Fibroblast of lung (primary cell): ENCODE results near the gene HRAS. TPM values are rescaled to one million over a fixed set of nuclear protein-coding genes. Genes with fewer than 3 reads are reported as not detected.

ENCODE experiments used
- DNase-seq, 2 donors: peaks; one replicate each; pipeline versions ENCODE4 v3.0.0 to v3.0.0-alpha.2; 2010; ENCODE audit warnings: low read depth in 2 of 2
- H2AFZ ChIP-seq: 2 replicates; pipeline ENCODE4 v1.5.1; 2012; ENCODE audit warnings: low read length, control low read depth, inconsistent platforms
- H3K27ac ChIP-seq: 2 replicates; pipeline ENCODE4 v1.5.1; 2011; ENCODE audit warnings: low read length, control low read depth; ENCODE audit not compliant: insufficient read depth
- H3K27me3 ChIP-seq: 2 replicates; pipeline ENCODE4 v1.5.1; 2011; ENCODE audit warnings: mild to moderate bottlenecking, low read length; ENCODE audit not compliant: control insufficient read depth, insufficient read depth
- H3K36me3 ChIP-seq: 2 replicates; pipeline ENCODE4 v1.5.1; 2011; ENCODE audit warnings: low read length; ENCODE audit not compliant: control insufficient read depth, insufficient read depth
- H3K4me1 ChIP-seq: 2 replicates; pipeline ENCODE4 v1.5.1; 2011; ENCODE audit warnings: low read length; ENCODE audit not compliant: control insufficient read depth, insufficient read depth; ENCODE audit errors: extremely low read depth
- H3K4me2 ChIP-seq: 2 replicates; pipeline ENCODE4 v1.5.1; 2011; ENCODE audit warnings: low read length, control low read depth; ENCODE audit not compliant: insufficient read depth; ENCODE audit errors: extremely low read depth
- H3K4me3 ChIP-seq, 4 experiments: fragments of 200-600 bp in 1 of 4; sonication (generic) in 1 of 4; replicated peaks in 1 of 4; 2 replicates each; pipeline ENCODE4 v1.5.1; 2011 to 2016; ENCODE audit warnings: low read length in 4 of 4, low read depth in 3 of 4, mild to moderate bottlenecking in 3 of 4, control low read depth in 2 of 4, inconsistent platforms in 1 of 4, mixed read lengths in 1 of 4; ENCODE audit not compliant: insufficient read depth in 1 of 4; ENCODE audit errors: control extremely low read depth in 1 of 4
- H3K79me2 ChIP-seq: 2 replicates; pipeline ENCODE4 v1.5.1; 2012; ENCODE audit warnings: mild to moderate bottlenecking, low read length, inconsistent platforms; ENCODE audit not compliant: control insufficient read depth, insufficient read depth
- H3K9ac ChIP-seq: 2 replicates; pipeline ENCODE4 v1.5.1; 2011; ENCODE audit warnings: mild to moderate bottlenecking, low read length, control low read depth; ENCODE audit not compliant: insufficient read depth
- H3K9me3 ChIP-seq: 2 replicates; pipeline ENCODE4 v1.5.1; 2012; ENCODE audit warnings: low read depth, low read length; ENCODE audit not compliant: control insufficient read depth, insufficient read depth
- H4K20me1 ChIP-seq: 2 replicates; pipeline ENCODE4 v1.5.1; 2011; ENCODE audit warnings: low read length; ENCODE audit not compliant: control insufficient read depth, insufficient read depth; ENCODE audit errors: extremely low read depth
- CTCF ChIP-seq, 2 donors: IDR thresholded peaks in 1 of 2; conservative IDR thresholded peaks in 1 of 2; 1 replicate in 1 of 2; 2 replicates in 1 of 2; pipeline ENCODE4 v1.5.1; 2011 to 2012; ENCODE audit warnings: low read length in 2 of 2, control low read depth in 1 of 2, inconsistent platforms in 1 of 2, low read depth in 1 of 2, mild to moderate bottlenecking in 1 of 2
- EZH2 ChIP-seq: IDR thresholded peaks from 2 replicates; pipeline ENCODE4 v1.5.1; 2012; ENCODE audit warnings: low read length, control low read depth, mild to moderate bottlenecking; ENCODE audit errors: missing control alignments
- polyA plus RNA-seq, 2 donors: library from polyadenylated mRNA; depleted of rRNA in 1 of 2; stranded (reverse) in 1 of 2; unstranded in 1 of 2; fragments of >200 nt; gene quantifications; 2 replicates each; pipeline ENCODE4 v1.2.1, GENCODE V29; 2011 to 2012; ENCODE audit warnings: missing spikeins in 1 of 2
- total RNA-seq: library from RNA; depleted of rRNA; stranded (reverse); fragments of >200 nt; gene quantifications from 2 replicates; pipeline ENCODE4 v1.2.1, GENCODE V29; 2014

HRAS gene
- total and polyA plus RNA-seq, 2 donors (not counting 1 experiment from before 2014, with no cell fraction given): 51.7 to 58.5 TPM

GRCh38 chr11:487571-488021, 47.8 kb downstream of the HRAS start:
- Histone ChIP-seq H3K4me1 (no peaks in the 10 kb centered on the region), H3K27ac (no peak overlapping the region), H4K20me1 (no peaks in the 10 kb centered on the region), H3K9me3 (no peaks in the 10 kb centered on the region), H2AFZ (no peak overlapping the region), H3K27me3 (no peaks in the 10 kb centered on the region), H3K9ac (no peak overlapping the region), H3K4me2 (no peak overlapping the region), H3K36me3 (peaks cover under 1% of the 10 kb centered on the region), H3K4me3 (no peak overlapping the region), H3K79me2 (no peaks in the 10 kb centered on the region)
- TF ChIP-seq EZH2 (no peak), CTCF (conservative IDR thresholded peaks at IDR 0.05 in 1 of 2, IDR thresholded peaks at IDR 0.05 in 1 of 2; ENCODE audit: low read depth in 1 of 2, low read length in 2 of 2) (no peak)
- DNase-seq: no peak

- Histone ChIP-seq H3K9me3 (no peaks in the 10 kb centered on the region), H3K27me3 (no peaks in the 10 kb centered on the region), H3K27ac (no peak overlapping the region), H3K79me2 (no peaks in the 10 kb centered on the region), H3K4me1 (no peaks in the 10 kb centered on the region), H3K4me2 (no peak overlapping the region), H3K9ac (no peak overlapping the region), H2AFZ (no peak overlapping the region), H3K36me3 (no peaks in the 10 kb centered on the region), H4K20me1 (no peaks in the 10 kb centered on the region), H3K4me3 (no peak overlapping the region)
- no peak for DNase-seq
- no peak for TF ChIP-seq EZH2
- TF ChIP-seq CTCF (conservative IDR thresholded peaks at IDR 0.05 in 1 of 2, IDR thresholded peaks at IDR 0.05 in 1 of 2; ENCODE audit: low read depth in 1 of 2, low read length in 2 of 2): no peak
These were observed 49.2 kb downstream of the HRAS start for GRCh38 chr11:486189-486588.

- Histone ChIP-seq H3K27ac (no peak overlapping the region), H4K20me1 (no peaks in the 10 kb centered on the region), H3K9ac (no peak overlapping the region), H3K4me1 (no peaks in the 10 kb centered on the region), H3K4me3 (no peak overlapping the region), H3K9me3 (no peaks in the 10 kb centered on the region), H3K27me3 (no peaks in the 10 kb centered on the region), H3K36me3 (no peaks in the 10 kb centered on the region), H3K79me2 (no peaks in the 10 kb centered on the region), H2AFZ (no peak overlapping the region), H3K4me2 (no peak overlapping the region)
- no peak for TF ChIP-seq EZH2
- no peak for DNase-seq
These were observed 50.8 kb downstream of the HRAS start for GRCh38 chr11:484616-485015.

Other genes with a start within 250 kb of the HRAS start
- 8.4 and 8.5 TPM in 2 replicates for gene PGGHG, start 246.4 kb downstream of the HRAS start, total RNA-seq
- gene PGGHG, start 246.4 kb downstream of the HRAS start, polyA plus RNA-seq: 3.1 and 4.6 TPM in 2 replicates
- gene IFITM5, start 236.1 kb downstream of the HRAS start, total RNA-seq: 0.50 TPM in 1 of 2 replicates, not detected in the other
- gene IFITM5, start 236.1 kb downstream of the HRAS start, polyA plus RNA-seq: not detected in 2 replicates
- 51.2 and 96.8 TPM in 2 replicates for gene IFITM2, start 227.8 kb downstream of the HRAS start, total RNA-seq
- gene IFITM2, start 227.8 kb downstream of the HRAS start, polyA plus RNA-seq: 434 and 714 TPM in 2 replicates
- gene IFITM1, start 221.5 kb downstream of the HRAS start, total RNA-seq: 21.1 and 41.6 TPM in 2 replicates
- gene IFITM1, start 221.5 kb downstream of the HRAS start, polyA plus RNA-seq: 54.9 and 93.0 TPM in 2 replicates
- gene IFITM3, start 214.7 kb downstream of the HRAS start, total RNA-seq: 74.1 and 76.0 TPM in 2 replicates
- gene IFITM3, start 214.7 kb downstream of the HRAS start, polyA plus RNA-seq: 482 and 876 TPM in 2 replicates
- 1.5 and 1.8 TPM in 2 replicates for gene B4GALNT4, start 166.1 kb downstream of the HRAS start, total RNA-seq
- gene B4GALNT4, start 166.1 kb downstream of the HRAS start, polyA plus RNA-seq: 1.4 and 3.8 TPM in 2 replicates
- gene PKP3, start 141.4 kb downstream of the HRAS start, total RNA-seq: 0.26 and 0.83 TPM in 2 replicates
- 0.17 and 0.24 TPM in 2 replicates for gene PKP3, start 141.4 kb downstream of the HRAS start, polyA plus RNA-seq
- gene SIGIRR, start 120.6 kb downstream of the HRAS start, total RNA-seq: 13.4 and 16.7 TPM in 2 replicates
- gene SIGIRR, start 120.6 kb downstream of the HRAS start, polyA plus RNA-seq: 8.9 and 10.5 TPM in 2 replicates
- not detected in 2 replicates for gene ANO9, start 93.6 kb downstream of the HRAS start, total RNA-seq
- not detected in 2 replicates for gene ANO9, start 93.6 kb downstream of the HRAS start, polyA plus RNA-seq
- 31.8 and 36.7 TPM in 2 replicates for gene PTDSS2, start 85.3 kb downstream of the HRAS start, total RNA-seq
- gene PTDSS2, start 85.3 kb downstream of the HRAS start, polyA plus RNA-seq: 17.4 and 18.1 TPM in 2 replicates
- gene RNH1, start 28.3 kb downstream of the HRAS start, total RNA-seq: 502 and 561 TPM in 2 replicates
- gene RNH1, start 28.3 kb downstream of the HRAS start, polyA plus RNA-seq: 102 and 140 TPM in 2 replicates
- 0.77 and 1.3 TPM in 2 replicates for gene LRRC56, start 2.0 kb upstream of the HRAS start, total RNA-seq
- 0.26 and 0.28 TPM in 2 replicates for gene LRRC56, start 2.0 kb upstream of the HRAS start, polyA plus RNA-seq
- gene LMNTD2, start 25.2 kb upstream of the HRAS start, total RNA-seq: 0.17 and 0.26 TPM in 2 replicates
- 0.05 and 0.08 TPM in 2 replicates for gene LMNTD2, start 25.2 kb upstream of the HRAS start, polyA plus RNA-seq
- 1.5 and 2.8 TPM in 2 replicates for gene RASSF7, start 25.4 kb upstream of the HRAS start, total RNA-seq
- gene RASSF7, start 25.4 kb upstream of the HRAS start, polyA plus RNA-seq: 1.4 and 1.6 TPM in 2 replicates
- gene PHRF1, start 40.9 kb upstream of the HRAS start, total RNA-seq: 16.8 and 18.7 TPM in 2 replicates
- gene PHRF1, start 40.9 kb upstream of the HRAS start, polyA plus RNA-seq: 5.9 and 9.7 TPM in 2 replicates
- 9.1 and 11.3 TPM in 2 replicates for gene IRF7, start 80.4 kb upstream of the HRAS start, total RNA-seq
- 1.3 and 1.6 TPM in 2 replicates for gene IRF7, start 80.4 kb upstream of the HRAS start, polyA plus RNA-seq
- not detected in 2 replicates for gene CDHR5, start 89.4 kb upstream of the HRAS start, total RNA-seq
- not detected in 2 replicates for gene CDHR5, start 89.4 kb upstream of the HRAS start, polyA plus RNA-seq
- not detected in 2 replicates for gene SCT, start 91.6 kb upstream of the HRAS start, total RNA-seq
- gene SCT, start 91.6 kb upstream of the HRAS start, polyA plus RNA-seq: not detected in 2 replicates
- 0.17 TPM in 1 of 2 replicates, not detected in the other for gene DRD4, start 101.7 kb upstream of the HRAS start, total RNA-seq
- gene DRD4, start 101.7 kb upstream of the HRAS start, polyA plus RNA-seq: not detected in 2 replicates
- gene DEAF1, start 159.6 kb upstream of the HRAS start, total RNA-seq: 28.2 and 38.3 TPM in 2 replicates
- 9.7 and 14.4 TPM in 2 replicates for gene DEAF1, start 159.6 kb upstream of the HRAS start, polyA plus RNA-seq
- 7.4 and 10.6 TPM in 2 replicates for gene TMEM80, start 160.2 kb upstream of the HRAS start, total RNA-seq
- gene TMEM80, start 160.2 kb upstream of the HRAS start, polyA plus RNA-seq: 8.0 and 15.3 TPM in 2 replicates
- 24.1 and 54.2 TPM in 2 replicates for gene EPS8L2, start 170.7 kb upstream of the HRAS start, total RNA-seq
- 17.0 and 18.4 TPM in 2 replicates for gene EPS8L2, start 170.7 kb upstream of the HRAS start, polyA plus RNA-seq
- gene TALDO1, start 211.9 kb upstream of the HRAS start, total RNA-seq: 99.4 and 150 TPM in 2 replicates
- 136 and 189 TPM in 2 replicates for gene TALDO1, start 211.9 kb upstream of the HRAS start, polyA plus RNA-seq
- 19.0 and 20.3 TPM in 2 replicates for gene GATD1, start 241.9 kb upstream of the HRAS start, total RNA-seq
- 13.9 and 14.7 TPM in 2 replicates for gene GATD1, start 241.9 kb upstream of the HRAS start, polyA plus RNA-seq